Hypothalamus (tissue), 51 donors: ENCODE measurements around the gene XIRP1.

ENCODE experiments used
- DNase-seq, 51 donors: peaks; one replicate each; lab custom pipeline; 2025; lab: John Stamatoyannopoulos, UW

The XIRP1 gene

GRCh38 chr3:39211332-39212130 is 19.1 kb upstream of the XIRP1 start:
- DNase-seq = no peak

GRCh38 chr3:39210078-39210477 is 17.7 kb upstream of the XIRP1 start:
- no peak for DNase-seq

- no peak for DNase-seq
These were observed 17.1 kb upstream of the XIRP1 start for GRCh38 chr3:39209329-39209970.

GRCh38 chr3:39208463-39209055 is 16.2 kb upstream of the XIRP1 start:
- peak in 19 of 51 donors; percentile 14 to 53 (median 28) for DNase-seq

- no peak for DNase-seq
These were observed 15.2 kb upstream of the XIRP1 start for GRCh38 chr3:39207361-39208186.

GRCh38 chr3:39205919-39206516 is 13.6 kb upstream of the XIRP1 start:
- DNase-seq = no peak

- no peak for DNase-seq
These were observed 12.7 kb upstream of the XIRP1 start for GRCh38 chr3:39205131-39205530.

GRCh38 chr3:39203860-39204259 is 11.5 kb upstream of the XIRP1 start:
- no peak for DNase-seq

GRCh38 chr3:39203402-39203801 is 11.0 kb upstream of the XIRP1 start:
- DNase-seq = no peak

GRCh38 chr3:39202094-39202493 is 9.7 kb upstream of the XIRP1 start:
- no peak for DNase-seq

GRCh38 chr3:39196671-39197356 is 4.4 kb upstream of the XIRP1 start:
- no peak for DNase-seq

- DNase-seq = no peak
These were observed 3.6 kb upstream of the XIRP1 start for GRCh38 chr3:39196034-39196433.

GRCh38 chr3:39193391-39193790 is 996 bp upstream of the XIRP1 start:
- no peak for DNase-seq

- DNase-seq = no peak
These were observed 622 bp downstream of the XIRP1 start for GRCh38 chr3:39191773-39192172.

- DNase-seq = no peak
These were observed 1.3 kb downstream of the XIRP1 start for GRCh38 chr3:39191111-39191510.

- DNase-seq = no peak
These were observed 1.9 kb downstream of the XIRP1 start for GRCh38 chr3:39190281-39191025.

GRCh38 chr3:39189959-39190269 is 2.5 kb downstream of the XIRP1 start:
- peak in 26 of 51 donors; percentile 24 to 72 (median 46) for DNase-seq

- peak in 4 of 51 donors; percentile 14 to 26 (median 18) for DNase-seq
These were observed 3.0 kb downstream of the XIRP1 start for GRCh38 chr3:39189150-39189958.
